IPS-NIHi11 (cell line): ENCODE measurements around the gene TTI1.
"Not testable (repeated sequence)": the region's sequence is repeated elsewhere in the genome, so short reads cannot be mapped to it uniquely, and the experiment has no call there.

ENCODE experiments used
- DNase-seq: peaks from one replicate; pipeline ENCODE4 v3.0.0; 2012; ENCODE audit warnings: mixed read lengths, low spot score

TTI1 gene

DNA sequence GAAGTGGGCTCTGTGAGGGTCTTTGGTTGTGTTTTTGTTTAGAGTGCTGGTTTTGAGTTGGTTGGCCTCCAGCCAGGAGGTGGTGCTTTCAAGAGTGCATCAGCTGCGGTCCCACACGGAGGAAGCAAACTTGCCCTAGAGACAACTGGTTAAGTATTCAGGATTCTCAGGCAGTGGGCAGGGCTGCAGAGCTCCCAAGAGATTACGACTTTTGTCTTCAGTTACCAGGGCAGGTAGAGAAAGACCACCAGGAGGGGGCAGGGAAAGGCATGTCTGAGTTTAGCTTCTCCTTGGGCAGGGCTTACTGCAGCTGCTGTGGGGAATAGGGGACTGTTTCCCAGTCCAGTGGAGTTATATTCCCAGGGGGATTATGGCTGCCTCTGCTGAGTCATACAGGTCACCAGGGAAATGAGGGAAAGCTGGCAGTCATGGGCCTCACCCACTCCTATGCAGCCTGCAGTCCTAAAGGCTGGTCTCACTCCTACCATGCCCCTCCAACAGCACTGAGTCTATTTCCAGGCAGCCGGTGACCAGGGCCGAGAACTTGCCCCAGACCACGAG lies 64.3 kb downstream of the TTI1 start:
- no peak for DNase-seq

GRCh38 chr20:37963483-37963882 lies 69.8 kb downstream of the TTI1 start:
- DNase-seq = not testable (repeated sequence)

- no peak for DNase-seq
Measured at GRCh38 chr20:37961066-37961465, 72.2 kb downstream of the TTI1 start.

DNA sequence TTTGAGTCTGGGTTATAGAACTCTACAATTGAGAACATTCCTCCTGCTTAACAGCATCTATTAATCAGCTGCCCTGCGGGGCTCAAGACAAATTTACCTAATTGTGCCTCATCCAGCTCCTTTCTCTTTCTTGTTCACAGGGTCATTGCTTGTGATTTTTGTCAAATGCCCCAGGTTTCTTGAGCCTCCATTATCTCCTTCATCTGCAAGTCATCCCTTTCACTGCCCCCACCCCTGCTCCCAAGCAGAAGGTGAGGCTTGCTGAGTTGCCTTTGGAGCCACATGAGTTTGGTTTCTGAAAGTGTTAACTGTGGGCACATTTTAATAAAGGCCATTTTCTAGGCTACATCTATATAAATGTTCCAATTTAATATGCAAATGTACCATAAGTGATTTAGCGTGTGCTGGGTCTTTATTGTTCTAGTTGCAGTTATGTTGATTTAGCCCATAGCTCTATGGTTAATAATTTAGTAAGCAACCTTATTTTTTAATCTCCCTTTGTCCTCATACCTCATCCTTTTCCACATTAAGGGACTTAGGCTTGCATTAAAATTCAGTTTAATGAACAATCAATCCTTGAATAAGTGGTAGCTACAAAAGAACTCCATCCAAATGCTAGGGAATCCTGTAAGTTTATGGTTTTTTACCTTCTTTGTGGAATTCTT lies 74.3 kb downstream of the TTI1 start:
- no peak for DNase-seq

- no peak for DNase-seq
Measured at GRCh38 chr20:37956107-37956585, 77.1 kb downstream of the TTI1 start.

DNA sequence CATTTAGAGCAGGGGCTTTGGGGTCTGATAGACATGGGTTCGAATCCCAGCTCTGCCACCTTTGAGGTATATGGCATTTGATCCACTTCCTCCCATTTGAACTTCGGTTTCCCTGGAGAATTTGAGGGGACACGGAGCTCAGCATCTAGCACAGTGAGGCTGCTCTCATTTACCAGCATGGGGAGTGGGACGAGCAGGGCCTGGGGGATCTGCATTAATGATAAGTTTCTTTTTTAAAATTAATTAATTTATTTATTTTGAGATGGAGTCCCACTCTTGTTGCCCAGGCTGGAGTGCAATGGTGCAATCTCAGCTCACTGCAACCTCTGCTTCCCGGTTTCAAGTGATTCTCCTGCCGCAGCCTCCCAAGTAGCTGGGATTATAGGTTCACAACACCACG lies 77.7 kb downstream of the TTI1 start:
- no peak for DNase-seq

- no peak for DNase-seq
Measured at GRCh38 chr20:37954626-37955025, 78.6 kb downstream of the TTI1 start.

DNA sequence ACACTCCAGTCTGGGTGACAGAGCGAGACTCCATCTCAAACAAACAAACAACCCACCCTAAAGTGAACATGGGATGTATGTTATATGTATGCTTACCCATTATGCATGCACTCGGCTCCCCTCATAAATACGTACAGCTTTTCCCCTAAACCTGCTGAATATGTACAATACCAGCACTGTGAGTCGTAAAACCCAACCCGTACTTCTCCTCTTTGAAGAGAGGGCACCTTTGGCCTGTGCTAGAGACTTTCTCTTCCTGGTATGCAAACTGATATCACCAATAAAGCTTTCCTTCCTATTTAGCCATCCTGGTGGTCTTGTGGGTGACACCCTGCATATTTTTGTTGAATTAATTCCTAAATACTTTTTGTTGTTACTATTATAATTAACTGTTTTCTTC lies 79.1 kb downstream of the TTI1 start:
- DNase-seq = no peak

DNA sequence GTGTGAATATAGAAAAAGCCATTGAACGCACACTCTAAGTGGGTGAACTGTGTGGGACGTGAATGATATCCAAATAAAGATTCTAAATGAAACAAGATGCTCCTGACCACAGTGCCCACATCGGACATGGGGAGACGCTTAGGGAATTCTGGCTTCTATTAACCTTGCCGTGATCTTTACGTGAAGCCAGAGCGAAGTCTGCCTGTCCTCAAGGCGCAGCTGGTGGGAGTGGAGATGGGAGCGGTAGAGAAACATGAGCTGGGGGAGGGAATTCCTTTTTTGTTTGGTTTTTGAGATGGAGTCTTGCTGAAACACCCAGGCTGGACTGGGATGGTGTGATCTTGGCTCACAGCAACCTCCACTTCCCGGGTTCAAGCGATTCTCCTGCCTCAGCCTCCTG lies 84.3 kb downstream of the TTI1 start:
- no peak for DNase-seq

DNA sequence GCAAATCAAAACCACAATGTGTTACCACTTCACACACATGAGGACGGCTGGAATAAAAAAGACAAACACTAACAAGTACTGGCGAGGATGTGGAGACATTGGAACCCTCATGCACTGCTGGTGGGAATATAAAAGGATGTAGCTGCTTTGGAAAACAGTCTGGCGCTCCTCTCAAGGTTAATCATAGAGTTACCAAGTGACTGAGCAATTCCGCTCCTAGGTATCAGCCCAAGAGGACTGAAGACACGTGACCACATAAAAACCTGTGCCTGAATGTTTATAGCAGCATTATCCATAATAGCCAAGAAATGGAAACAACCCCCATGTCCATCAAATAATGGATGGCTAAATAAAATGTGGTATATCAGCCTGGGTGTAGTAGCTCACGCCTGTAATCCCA lies 85.3 kb downstream of the TTI1 start:
- no peak for DNase-seq

GRCh38 chr20:37946946-37947345 lies 86.3 kb downstream of the TTI1 start:
- no peak for DNase-seq

- no peak for DNase-seq
Measured at GRCh38 chr20:37945091-37945547, 88.1 kb downstream of the TTI1 start.

GRCh38 chr20:37944456-37944981 lies 88.7 kb downstream of the TTI1 start:
- DNase-seq = no peak

DNA sequence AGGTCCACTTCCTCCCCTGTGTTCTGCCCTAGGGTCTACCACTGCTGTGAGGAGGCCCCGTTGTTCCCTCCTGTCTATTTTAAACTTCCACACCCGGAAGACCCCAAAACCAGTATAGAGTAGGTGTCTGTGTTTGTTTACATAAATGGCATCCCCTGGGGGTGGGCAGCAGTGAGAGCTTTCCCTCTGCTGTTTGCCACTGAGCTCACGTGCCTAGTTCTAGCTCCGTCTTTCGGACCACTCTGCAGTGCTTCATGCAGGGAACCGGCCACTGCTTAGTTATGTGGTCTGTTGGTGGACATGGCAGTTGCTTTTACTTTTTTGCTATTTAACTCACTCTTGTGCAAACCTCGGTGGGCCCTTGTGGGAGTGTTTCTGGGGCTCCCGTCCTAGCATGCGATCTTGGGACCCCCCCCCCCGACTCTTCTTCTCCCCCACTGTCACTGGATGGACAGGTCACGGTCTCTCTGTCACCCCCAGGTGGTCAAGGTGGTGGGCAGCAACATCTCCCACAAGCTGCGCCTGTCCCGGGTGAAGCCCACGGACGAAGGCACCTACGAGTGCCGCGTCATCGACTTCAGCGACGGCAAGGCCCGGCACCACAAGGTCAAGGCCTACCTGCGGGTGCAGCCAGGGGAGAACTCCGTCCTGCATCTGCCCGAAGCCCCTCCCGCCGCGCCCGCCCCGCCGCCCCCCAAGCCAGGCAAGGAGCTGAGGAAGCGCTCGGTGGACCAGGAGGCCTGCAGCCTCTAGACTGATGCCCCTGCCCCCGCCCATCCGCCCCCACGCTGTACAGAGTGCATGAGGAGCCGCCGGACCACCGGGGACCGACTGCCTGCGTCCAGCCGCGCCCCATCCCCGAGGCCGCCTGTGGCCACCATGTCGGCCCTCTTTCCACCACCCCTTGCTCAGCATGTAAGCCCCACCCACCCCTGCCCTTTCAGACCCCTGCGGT lies 89.5 kb downstream of the TTI1 start:
- peak; percentile 62 for DNase-seq

- DNase-seq = no peak
Measured at GRCh38 chr20:37943033-37943432, 90.2 kb downstream of the TTI1 start.

DNA sequence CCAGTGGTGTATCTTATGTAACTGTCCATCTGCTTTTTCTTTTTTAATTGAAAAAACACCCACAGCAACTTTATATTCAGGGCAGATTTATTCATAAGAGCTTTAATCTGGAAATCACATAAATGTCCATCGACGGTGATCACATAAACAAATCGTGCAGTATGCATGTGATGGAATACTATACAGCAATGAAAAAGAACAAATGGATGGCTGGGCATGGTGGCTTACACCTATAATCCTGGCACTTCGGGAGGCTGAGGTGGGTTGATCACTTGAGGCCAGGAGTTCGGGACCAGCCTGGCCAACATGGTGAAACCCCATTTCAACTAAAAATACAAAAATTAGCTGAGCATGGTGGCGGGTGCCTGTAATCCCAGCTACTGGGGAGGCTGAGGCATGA lies 91.3 kb downstream of the TTI1 start:
- no peak for DNase-seq

DNA sequence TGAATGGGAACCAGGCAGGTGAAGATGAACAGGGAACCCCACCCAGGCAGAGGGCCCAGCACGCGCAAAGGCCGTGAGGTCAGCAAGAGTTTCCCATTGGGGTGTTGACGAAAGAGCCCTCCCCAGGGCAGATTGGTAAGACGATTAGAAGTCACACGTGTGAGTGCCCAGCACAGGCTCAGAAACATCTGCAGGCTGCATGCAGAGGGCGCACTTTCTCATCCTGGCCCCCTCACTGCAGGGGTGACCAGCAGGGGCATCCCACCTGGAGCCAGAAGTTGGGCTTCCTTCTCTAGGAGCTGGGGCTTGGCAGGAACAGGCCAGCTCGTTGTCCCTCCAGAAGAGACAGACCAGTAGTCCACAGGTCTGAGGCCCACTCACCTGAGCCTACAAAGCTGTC lies 91.9 kb downstream of the TTI1 start:
- DNase-seq = peak; percentile 62

DNA sequence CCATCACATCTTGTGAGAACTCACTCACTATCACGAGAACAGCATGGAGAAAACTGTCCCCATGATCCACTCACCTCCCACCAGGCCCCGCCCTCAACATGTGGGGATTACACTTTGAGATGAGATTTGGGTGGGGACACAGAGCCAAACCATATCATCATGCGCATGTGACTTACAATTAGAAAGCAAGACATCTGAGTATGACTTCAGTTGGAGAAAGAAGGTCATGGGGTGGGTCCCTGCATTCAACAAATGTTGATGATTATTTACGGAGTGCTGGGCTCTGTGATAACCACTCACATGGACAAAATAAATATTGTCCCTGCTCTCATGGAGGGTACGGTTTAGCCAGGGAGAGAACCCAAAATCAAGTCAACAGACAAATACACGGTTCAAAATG lies 92.4 kb downstream of the TTI1 start:
- no peak for DNase-seq

DNA sequence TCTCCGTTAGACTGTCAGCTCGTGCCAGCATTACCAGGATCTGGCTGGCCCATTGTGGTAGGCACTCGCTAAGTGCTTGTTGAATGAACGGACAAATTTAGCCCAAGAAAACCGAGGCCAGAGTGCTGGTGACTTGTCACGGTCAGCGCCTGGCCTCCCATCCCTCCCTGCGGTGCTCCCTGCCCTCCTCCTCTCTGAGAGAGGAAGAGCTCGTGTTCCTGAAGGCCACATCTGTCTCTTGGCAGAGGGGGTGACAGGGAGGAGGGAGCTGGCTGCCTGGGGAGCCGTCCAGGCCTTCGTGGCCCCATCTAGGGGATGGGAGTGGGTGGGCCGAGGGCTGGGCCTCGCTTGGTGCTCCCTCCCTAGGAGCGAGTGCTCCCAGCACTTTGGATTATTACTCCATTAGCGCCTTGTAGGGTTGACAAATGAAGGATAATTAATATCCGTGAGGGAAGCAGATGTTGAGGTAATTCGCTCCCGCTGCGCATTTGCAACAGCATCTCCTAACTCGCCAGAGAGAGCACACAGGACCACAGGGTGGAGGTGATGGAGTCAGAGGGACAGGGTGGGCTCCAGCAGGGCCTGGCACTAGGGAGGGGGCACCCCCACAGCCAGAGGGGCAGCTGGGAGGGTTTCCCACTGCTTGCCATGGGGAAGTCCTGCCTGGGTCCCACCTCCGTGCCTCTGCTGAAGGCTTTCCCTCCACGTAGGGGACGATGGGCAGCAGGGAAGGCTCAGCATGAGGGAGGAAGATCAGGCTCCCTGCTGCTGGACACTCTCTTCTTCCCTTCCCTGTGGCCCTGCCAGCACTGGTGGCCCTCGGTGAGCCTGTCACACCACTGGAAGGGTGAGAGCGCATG lies 93.3 kb downstream of the TTI1 start:
- no peak for DNase-seq

DNA sequence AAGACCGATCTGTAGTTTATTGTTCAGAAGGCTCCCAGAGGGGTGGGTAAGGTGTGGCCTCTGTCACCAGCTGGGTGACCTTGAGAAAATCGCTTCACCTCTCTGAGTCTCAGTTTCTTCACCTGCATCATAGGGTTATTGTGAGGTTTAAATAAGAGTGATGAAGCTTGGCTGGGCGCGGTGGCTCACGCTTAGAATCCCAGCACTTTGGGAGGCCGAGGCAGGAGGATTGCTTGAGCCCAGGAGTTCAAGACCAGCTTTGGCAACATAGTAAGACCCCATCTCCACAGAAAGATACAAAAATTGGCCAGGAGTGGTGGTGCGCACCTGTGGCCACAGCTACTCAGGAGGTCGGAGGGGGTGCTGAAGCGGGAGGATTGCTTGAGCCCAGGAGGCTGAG lies 94.3 kb downstream of the TTI1 start:
- no peak for DNase-seq

GRCh38 chr20:37938181-37938750 lies 95.0 kb downstream of the TTI1 start:
- DNase-seq = no peak
